Measurements from ENCODE around the gene LHFPL2.

- TF ChIP-seq POLR2A (IDR thresholded peaks at IDR 0.05) (no peak), CTCF (IDR thresholded peaks at IDR 0.05) (no peak), POLR2AphosphoS5 (IDR thresholded peaks at IDR 0.05) (no peak)
These were observed 14.9 kb downstream of the LHFPL2 start for GRCh38 chr5:78633700-78634099.

All from transverse colon (tissue), 4 donors.